NOMO-1 (cell line): Measurements from ENCODE around the gene VIL1.
A peak's percentile ranks its signal among the peaks of the same experiment; 100 is the strongest.

Source experiments
- DNase-seq, 2 experiments: peaks; one replicate each; lab custom pipeline; 2025; ENCODE audit not compliant: unreplicated experiment in 2 of 2; lab: John Stamatoyannopoulos, UW

Gene VIL1

GRCh38 chr2:218405086-218405745 is 13.7 kb upstream of the VIL1 start:
- DNase-seq, result no peak

- DNase-seq, result no peak
These were observed 13.1 kb upstream of the VIL1 start for GRCh38 chr2:218405746-218406208.

DNA sequence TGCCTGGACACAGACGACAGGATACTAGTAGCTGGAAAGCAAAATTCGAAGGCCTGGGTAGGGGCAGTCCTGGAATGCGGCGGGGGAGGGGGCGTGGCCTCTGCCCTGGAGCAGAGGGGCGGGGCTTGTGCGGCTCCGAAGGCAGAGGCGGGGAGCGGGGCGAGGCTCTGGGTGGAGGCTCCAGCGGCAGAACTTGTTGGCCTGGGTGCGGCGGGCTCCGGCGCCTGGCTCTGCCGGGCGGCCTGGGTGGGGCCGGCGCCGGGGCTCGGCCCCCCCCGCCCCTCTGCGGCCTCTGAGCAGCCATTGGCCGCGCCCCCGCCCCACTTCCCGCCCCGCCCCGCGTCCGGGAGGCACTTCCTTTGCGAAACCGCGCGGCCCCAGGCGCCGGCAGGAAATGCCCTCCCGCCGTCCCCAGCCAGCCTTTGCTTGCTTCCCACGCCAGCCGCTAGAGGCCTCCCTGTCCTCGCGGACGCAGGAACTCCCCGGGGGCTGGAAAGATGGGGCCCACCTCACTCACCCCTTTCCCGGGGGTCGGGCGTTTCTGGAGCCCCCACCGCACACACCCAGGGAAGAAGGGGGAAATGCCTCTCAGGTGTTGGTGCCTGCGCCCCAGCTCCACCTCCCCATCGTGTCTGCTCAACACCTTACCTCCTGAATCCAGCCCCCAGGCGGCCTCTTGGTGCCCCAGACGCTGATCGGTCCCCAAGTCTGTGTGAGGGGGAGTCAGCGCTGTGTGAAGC is 12.5 kb upstream of the VIL1 start:
- peak; percentile 98 to 100 for DNase-seq

DNA sequence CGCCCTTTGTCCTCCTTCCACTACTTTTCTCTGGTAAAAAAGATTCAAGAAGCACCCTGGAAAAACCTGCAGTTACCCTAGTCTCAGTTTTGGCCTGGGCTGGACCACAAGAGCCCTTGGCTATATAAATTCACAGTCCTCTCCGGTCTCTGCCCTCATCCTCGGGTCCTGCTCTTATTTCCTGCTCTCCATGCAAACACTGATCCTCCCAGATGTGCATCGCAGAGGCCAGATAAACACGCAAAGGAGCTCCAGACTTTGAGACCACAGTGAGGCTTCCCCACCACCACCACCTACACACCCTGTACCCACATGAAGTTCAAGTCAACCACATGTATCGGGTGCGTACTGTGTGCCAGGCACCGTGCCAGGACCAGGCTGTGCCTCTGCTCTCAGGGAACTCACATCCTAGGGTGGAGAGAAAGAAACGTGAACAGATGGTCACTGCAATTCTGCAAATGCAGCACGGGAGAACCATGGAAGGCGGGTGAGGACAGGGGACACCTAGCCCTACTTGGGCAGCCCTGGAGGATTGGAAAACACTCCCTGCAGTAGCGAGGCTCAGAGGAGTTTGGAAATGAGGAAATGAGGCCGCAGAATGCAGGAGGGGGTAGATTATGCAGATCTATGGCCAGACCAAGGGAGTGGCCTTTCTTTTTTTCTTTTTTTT is 11.8 kb upstream of the VIL1 start:
- peak; percentile 35 to 59 for DNase-seq

DNA sequence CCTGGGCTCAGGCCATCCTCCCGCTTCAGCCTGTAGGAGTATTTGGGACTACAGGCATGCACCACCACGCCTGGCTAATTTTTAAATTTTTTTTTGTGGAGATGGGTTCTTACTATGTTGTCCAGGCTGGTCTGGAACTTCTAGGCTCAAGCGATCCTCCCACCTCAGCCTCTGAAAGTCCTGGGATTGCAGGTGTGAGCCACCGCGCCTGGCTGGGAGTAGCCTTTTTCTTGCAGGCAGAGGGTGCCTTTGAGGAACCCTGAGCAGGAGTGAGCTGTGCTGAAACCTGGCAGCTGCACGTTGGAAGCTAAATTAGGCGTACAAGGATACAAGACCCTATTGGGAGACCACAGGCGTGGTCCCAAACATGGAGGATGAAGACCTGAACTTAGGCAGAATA is 11.2 kb upstream of the VIL1 start:
- DNase-seq, result no peak

GRCh38 chr2:218418321-218418716 is 604 bp upstream of the VIL1 start:
- no peak for DNase-seq

GRCh38 chr2:218419630-218420216 is 800 bp downstream of the VIL1 start:
- DNase-seq, result no peak

DNA sequence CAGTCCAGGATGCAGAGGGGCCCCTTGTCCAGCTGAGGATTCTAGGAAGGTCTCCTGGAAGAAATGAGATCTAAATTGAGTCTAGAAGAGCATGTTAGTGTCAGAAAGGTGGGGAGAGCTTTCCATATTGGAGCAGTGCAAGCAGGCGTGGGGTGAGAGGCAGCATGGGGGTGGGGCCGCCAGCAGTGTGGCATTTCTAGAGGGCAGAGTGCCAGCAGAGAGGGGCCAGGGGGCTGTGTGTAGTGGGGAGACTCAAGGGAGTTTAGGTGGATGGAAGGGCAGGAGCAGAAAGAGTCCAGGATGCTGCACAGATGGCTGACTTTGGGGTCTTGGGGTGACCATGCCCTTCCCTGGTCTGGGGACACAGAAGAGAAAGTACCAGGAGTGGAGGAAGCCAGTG is 2.1 kb downstream of the VIL1 start:
- DNase-seq, result no peak

DNA sequence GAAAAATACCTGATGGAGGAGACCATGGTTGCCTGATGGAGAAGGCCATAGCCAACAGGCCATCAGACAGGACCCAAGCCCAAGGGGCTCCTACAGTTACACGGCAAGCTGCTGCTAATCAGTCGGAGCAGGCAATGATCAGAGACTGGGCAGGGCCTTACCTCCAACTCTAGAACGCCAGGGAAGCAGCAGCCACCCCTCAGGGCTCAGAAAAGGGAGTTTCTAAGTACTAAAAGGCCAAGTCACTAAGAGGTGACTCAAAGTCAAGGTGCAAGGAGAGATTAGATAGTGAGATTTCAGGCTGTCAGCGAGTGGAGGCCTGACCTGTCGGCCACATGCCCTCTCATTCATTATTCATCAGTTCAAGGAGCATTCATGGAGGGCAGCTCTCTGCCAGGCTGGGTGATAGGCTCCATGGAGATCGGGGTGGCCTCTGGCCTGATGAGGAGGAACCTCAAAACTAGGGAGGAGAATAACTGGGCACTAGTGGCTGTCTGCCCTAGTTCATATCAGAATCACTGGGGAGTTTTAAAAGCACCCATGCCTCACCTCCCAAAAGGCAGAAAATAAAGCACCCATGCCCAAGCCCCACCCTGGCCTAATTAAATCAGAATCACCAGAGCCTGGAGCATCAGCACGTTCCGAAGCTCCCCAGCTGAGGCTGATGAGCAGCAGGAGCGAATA is 3.6 kb downstream of the VIL1 start:
- no peak for DNase-seq

- DNase-seq, result no peak
These were observed 4.7 kb downstream of the VIL1 start for GRCh38 chr2:218423584-218423983.

- no peak for DNase-seq
These were observed 6.6 kb downstream of the VIL1 start for GRCh38 chr2:218425531-218425930.

DNA sequence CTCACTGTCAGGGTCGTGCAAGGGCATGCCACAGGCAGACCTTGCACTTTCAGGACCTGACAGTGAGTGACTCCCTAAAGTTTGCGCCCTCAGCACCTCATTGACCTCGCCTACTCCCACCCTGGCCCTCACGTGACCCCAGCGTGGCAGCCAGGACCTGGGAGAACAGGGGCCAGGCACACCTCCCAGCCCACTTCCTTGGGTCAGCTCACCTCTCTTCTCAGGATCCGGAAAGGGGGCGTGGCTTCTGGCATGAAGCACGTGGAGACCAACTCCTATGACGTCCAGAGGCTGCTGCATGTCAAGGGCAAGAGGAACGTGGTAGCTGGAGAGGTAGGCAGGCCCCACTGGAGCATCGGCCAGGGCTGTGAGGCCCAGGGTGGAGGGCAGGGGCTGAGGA is 8.8 kb downstream of the VIL1 start:
- no peak for DNase-seq

DNA sequence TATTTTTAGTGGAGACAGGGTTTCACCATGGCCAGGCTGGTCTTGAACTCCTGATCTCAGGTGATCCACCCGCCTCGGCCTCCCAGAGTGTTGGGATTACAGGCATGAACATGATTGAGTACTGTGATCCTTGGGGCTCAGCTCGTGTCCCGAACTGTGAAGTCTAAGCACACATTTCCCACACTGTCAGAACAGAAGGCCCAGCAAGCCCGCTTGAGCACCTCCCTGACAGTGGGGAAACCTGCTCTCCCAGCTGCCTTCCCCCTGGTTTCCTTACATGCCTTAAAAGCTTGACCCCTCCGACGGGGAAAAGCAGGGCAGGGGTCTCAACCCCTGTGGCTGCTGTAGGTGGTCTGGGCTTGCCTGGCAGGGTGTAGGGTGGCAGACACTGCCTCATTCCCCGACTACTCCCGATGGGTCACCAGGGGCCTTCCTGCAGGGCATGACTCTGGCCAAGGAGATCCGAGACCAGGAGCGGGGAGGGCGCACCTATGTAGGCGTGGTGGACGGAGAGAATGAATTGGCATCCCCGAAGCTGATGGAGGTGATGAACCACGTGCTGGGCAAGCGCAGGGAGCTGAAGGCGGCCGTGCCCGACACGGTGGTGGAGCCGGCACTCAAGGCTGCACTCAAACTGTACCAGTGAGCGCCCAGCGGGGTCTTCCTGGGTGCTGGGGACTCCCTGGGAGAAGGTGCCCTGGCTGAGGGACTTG is 10.1 kb downstream of the VIL1 start:
- DNase-seq, result no peak

- DNase-seq, result no peak
These were observed 11.2 kb downstream of the VIL1 start for GRCh38 chr2:218429911-218430692.

DNA sequence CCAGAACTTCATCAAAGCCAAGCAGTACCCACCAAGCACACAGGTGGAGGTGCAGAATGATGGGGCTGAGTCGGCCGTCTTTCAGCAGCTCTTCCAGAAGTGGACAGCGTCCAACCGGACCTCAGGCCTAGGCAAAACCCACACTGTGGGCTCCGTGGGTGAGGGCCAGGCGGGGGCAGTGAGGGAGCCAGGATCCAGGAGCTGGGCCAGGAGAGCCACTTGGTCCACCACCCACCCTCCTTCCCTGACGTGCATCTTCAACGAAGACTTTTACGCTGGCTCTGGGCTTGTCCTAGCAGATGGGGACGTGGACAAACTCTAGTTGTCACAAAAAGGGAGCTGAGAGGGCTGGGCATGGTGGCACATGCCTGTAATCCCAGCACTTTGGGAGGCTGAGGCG is 11.8 kb downstream of the VIL1 start:
- DNase-seq, result no peak

GRCh38 chr2:218431878-218432277 is 13.0 kb downstream of the VIL1 start:
- DNase-seq, result no peak

DNA sequence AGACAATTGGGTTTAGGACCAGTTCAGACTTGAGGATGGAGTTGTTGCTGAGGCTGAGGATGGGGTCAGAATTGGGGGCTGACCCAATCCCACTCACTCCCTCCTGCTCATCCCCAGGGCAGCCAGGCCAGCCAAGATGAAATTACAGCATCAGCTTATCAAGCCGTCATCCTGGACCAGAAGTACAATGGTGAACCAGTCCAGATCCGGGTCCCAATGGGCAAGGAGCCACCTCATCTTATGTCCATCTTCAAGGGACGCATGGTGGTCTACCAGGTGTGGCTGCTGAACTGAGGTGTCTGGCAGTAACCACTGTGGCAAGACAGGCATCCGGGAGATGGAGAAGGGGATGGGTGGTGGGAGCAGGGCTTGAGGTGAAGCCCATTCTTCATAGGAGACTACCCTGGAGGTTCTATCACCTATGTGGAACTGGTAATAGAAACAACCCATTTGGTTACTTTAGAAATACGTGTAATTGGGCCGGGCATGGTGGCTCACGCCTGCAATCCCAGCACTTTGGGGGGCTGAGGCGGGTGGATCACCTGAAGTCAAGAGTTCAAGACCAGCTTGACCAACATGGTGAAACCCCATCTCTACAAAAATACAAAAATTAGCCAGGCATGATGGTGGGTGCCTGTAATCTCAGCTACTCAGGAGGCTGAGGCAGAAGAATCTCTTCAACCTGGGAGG is 13.9 kb downstream of the VIL1 start:
- no peak for DNase-seq

- no peak for DNase-seq
These were observed 15.5 kb downstream of the VIL1 start for GRCh38 chr2:218434456-218434855.
